ENCODE results near the gene ACADM. TPM values are rescaled to one million over a fixed set of nuclear protein-coding genes. Genes with fewer than 3 reads are reported as not detected.

Gene ACADM
- total and polyA plus RNA-seq, 2 experiments from 2014 or later, result 37.7 to 52.8 TPM

GRCh38 chr1:75708910-75709309 is 15.6 kb upstream of the ACADM start:
- Histone ChIP-seq H3K27me3 (ENCODE audit: insufficient read depth) (no peaks in the 10 kb centered on the region), H3K9me2 (ENCODE audit: insufficient read depth) (no peaks in the 10 kb centered on the region; the same call in 1 of the 2 replicates), H2AFZ (no peak overlapping the region), H3K4me3 (no peak overlapping the region), H3K36me3 (ENCODE audit: insufficient read depth) (no peaks in the 10 kb centered on the region), H3K4me1 (ENCODE audit: insufficient read depth) (no peaks in the 10 kb centered on the region), H3K4me2 (no peak overlapping the region), H4K20me1 (replicated peaks; ENCODE audit: insufficient read depth) (0 out of 2 replicates have a peak, but pooled peaks cover 3% of the 10 kb centered on the region), H3K79me2 (replicated peaks; ENCODE audit: insufficient read depth) (no peaks in the 10 kb centered on the region), H3F3A (replicated peaks; ENCODE audit: low read depth) (no peaks in the 10 kb centered on the region), H3K27ac (ENCODE audit: low read depth) (no peak overlapping the region)
- Mint-ChIP-seq H3K27me3 (ENCODE audit: insufficient read depth, low read depth, poor library complexity) (no peaks in the 10 kb centered on the region), H3K4me3 (no peak overlapping the region), H3K27ac (no peak overlapping the region), H3K36me3 (ENCODE audit: low read depth) (no peaks in the 10 kb centered on the region), H3K9me3 (peaks cover 3% of the 10 kb centered on the region; the same call in 1 of the 3 replicates), H3K4me1 (no peaks in the 10 kb centered on the region)
- TF ChIP-seq ZNF114 (CRISPR knock-in tag; IDR thresholded peaks at IDR 0.05) (no peak), JUNB (IDR thresholded peaks at IDR 0.05; ENCODE audit: unreplicated experiment) (no peak), ETS1 (IDR thresholded peaks at IDR 0.05) (no peak), POLR2AphosphoS5 (IDR thresholded peaks at IDR 0.05; ENCODE audit: low read depth) (no peak), CTCF (conservative IDR thresholded peaks at IDR 0.05; ENCODE audit: low read depth in 2 of 2) (no peak), STAT1 (IDR thresholded peaks at IDR 0.05; ENCODE audit: unreplicated experiment) (no peak), ZNF331 (CRISPR knock-in tag; IDR thresholded peaks at IDR 0.05; ENCODE audit: low read depth) (no peak), REST (IDR thresholded peaks at IDR 0.05; ENCODE audit: unreplicated experiment) (no peak), CREB1 (CRISPR knock-in tag; IDR thresholded peaks at IDR 0.05; ENCODE audit: low read depth) (no peak), EZH2 (IDR thresholded peaks at IDR 0.05; ENCODE audit: low read depth, unreplicated experiment) (no peak), EZH2phosphoT487 (IDR thresholded peaks at IDR 0.05; ENCODE audit: unreplicated experiment) (no peak), NANOG (IDR thresholded peaks at IDR 0.05; ENCODE audit: borderline replicate concordance) (no peak), ZNF462 (CRISPR knock-in tag; IDR thresholded peaks at IDR 0.05) (no peak)
- ATAC-seq (no peak), DNase-seq (ENCODE audit: low spot score) (no peak)
